Measurements from ENCODE around the gene MMD.
"Not testable (repeated sequence)": the region's sequence is repeated elsewhere in the genome, so short reads cannot be mapped to it uniquely, and the experiment has no call there.

Gene MMD

DNA sequence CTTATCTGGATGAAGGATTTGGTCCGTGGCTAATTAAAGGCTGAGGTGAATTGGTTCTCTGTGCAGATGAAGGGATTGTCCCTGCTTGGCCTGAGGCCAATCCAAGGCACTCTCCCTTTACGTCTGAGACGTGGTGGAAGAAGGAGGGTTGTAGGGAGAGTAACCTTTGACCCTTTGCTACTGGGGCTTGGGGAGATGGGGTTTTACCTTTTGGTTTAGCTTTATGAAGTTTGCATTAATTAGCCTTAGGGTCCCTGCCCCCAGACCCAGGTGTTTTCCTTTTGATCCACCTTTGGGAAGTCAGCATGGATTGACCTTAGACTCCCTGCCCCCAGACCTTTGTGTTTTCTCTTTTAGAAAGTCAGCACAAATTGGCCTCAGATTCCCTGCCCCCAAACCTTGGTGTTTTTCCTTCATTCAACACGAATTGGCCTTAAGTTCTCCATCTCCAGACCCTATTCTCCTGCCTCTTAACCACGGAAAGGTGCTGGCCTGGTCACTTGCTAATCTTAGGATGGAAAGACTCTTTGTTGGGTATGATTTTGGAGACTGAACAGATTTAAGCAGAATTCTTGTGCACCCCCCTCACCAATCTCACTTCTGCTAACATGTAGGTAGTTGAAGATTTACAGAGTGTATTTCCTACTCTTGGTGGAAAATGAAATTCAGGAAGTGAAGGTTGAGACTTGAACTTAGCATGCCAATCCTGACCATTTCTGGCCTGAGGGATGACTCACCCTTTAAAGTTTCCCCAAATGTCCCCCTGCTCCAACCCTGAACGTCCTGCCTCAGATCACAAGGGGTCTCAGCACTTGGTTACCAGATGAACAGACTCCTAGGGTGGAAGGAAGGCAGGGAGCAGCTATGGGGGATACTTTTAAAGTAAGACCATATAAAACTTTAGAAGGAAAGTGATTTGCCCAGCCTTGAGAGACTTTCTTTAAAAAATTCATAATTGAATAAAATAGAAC is 23.1 kb upstream of the MMD start:
- no peak for DNase-seq (ENCODE audit: low read depth in 4 of 4, low spot score in 1 of 4)

DNA sequence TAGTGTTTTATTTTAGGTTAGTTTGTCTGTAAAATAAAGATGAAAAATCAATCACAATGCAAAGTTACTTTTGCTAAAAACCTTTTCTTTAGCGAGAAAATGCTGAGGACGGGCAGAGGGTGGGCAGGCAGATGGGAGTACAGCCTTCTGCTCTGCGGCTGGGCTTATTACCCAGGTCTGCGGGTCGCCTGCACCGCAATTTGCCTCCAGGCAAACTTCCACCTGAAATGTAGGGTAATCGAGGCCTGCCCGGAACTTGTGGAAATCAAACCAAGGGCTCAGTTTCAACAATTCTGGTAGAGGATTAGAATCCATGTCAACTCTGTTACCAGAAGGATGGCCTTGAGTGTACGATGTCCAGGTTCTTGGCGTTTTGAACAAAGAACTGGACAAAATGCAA is 22.3 kb upstream of the MMD start:
- DNase-seq (ENCODE audit: low read depth in 4 of 4, low spot score in 1 of 4): no peak

DNA sequence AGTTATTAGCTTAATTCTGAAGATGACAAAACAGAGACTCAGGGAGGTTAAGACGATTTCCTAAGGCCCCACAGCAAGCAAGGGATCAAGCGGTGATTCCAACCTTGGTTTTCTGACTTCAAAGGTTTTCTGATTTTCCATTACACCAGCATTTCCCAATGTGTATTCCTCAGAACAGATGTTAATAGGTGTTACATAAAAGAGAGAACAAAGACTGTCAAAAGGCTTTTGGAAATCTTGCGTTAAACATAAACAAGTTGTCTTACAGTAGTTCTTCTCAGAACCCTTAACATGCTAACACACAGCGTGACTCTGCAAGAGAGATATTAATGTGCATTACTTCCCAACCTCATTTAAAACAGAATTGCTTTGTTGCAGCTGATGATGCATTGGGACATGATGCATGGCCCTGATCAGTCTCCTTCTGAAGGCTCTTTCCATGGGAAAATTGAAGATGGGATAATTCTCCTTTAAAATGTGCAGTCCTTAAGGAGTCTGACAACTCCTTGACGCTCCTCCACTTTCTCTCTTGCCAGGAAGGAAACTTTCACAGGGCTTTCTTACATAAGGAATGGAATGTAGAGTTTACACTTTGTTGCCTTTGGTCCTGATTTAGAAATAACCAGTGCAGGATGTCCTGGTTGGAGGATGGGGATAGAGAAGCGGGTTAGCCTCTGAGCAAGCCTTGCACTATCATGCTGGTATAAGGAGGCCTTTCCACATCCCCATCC is 21.5 kb upstream of the MMD start:
- no peak for DNase-seq (ENCODE audit: low read depth in 4 of 4, low spot score in 1 of 4)

DNA sequence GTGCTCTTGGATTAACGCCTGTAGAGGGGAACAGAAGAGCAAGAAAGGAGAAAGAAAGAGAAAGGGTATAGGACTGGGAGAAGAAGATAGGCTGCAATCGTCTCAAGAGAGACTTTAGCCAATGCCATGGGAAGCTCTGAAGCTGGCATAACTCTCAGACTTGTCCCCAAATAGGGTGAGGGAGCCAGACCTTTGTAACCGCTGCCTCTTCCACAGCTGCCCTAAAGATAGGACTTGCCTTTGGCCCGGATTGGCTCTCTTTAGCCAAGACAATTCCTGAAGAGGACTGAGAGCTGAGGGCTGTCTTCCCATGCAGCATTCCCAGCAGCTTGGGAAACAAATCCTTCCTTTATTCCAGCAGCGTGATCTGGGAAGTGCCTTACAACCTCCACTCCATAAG is 20.8 kb upstream of the MMD start:
- DNase-seq (ENCODE audit: low read depth in 4 of 4, low spot score in 1 of 4): no peak

DNA sequence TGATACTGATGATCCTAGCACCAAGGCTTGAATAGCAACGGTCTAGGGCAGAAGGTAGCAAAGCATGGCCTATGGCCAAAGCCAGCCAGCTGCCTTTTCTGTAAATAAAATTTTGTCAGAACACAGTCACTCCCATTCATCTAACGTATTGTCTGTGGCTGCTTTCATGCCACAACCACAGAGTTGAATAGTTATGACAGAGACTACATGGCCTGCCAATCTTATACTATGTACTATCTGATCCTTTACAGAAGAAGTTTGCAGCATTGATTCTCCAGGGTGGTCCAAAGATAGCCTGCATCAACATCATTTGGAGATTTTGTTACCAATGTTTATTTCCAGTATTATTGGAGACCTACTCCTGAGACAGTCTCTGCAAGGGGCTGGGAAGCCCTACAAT is 19.9 kb upstream of the MMD start:
- no peak for DNase-seq (ENCODE audit: low read depth in 4 of 4, low spot score in 1 of 4)

DNA sequence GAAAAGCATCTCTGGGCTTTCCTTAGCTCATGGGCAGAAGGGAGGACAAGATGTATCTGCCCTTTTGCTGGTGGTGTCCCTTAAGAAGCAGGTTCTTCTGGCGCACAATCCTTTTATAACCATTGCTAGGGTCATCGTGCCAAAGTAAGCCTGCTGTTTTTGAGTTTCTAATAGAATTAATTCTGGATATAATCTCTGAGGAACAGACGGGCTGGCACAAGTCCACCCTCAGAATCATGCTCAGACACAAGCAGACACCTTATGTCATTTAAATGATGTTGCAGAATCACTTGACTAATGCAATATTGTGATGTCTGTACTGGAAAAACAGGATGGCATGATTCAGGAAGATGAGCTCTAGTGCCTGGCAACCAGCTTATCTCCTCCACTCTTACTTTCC is 18.8 kb upstream of the MMD start:
- no peak for DNase-seq (ENCODE audit: low read depth in 4 of 4, low spot score in 1 of 4)

DNA sequence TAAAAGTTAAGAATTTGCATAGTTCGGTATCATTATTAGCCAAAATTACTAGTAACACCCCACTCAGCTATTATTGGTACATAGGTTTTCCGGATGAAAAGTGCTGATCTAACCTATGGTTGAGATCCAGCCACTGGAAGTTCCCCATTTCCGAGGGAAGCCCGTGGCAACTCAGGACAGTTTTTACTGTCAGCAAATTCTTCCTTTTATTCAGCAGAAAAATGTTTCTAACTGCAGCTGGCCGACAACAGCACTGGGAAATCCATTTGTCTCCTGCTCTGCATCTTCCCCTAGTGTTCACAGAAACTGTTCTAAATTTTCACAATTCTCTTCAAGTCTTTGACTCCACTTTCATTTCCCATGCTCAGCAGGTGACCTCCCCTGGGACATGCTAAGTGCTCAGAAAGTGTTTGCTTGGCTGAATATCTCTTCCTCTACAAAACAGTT is 15.5 kb upstream of the MMD start:
- DNase-seq (ENCODE audit: low read depth in 4 of 4, low spot score in 1 of 4): no peak

DNA sequence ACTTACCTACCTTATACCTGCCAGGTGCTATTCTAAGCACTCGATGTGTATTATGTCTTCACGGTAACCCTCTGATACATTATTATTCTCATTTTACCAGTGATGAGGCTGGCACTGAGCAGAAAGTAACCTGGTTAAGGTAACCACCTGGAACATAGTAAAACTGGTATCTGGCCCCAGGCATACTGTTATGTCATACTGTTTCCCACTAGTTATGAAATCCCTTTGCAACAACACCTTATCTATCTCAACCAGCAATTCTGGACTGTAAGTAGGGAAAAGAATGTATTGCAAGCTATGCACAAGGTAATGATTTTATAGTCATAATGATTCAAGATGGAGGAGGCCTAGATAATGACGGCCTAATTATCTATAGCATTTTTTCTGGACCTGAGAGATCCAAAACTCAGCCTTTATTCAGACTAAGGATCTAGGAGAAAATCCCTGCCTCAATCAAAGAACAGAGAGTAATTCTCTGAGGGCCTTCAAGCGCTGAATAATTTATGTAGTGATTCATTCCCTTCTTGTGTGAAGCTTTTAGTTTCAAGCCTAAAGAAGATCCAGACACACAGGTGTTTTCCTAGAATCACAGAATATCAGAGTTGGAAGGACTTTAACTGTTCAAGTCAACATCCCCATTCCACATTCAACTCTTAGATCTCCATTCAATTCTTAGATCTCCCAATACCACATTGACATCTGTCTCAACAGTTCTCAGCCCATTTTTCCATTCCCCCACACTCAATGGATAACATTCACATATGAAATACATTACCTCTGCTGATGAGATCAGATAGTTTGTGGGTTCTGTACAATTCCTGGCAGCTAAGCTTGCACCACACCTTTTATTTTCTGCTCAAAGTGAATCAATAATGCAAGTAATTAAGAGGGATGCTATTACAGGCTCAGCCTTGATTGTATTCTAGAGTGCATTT is 14.9 kb upstream of the MMD start:
- no peak for DNase-seq (ENCODE audit: low read depth in 4 of 4, low spot score in 1 of 4)

DNA sequence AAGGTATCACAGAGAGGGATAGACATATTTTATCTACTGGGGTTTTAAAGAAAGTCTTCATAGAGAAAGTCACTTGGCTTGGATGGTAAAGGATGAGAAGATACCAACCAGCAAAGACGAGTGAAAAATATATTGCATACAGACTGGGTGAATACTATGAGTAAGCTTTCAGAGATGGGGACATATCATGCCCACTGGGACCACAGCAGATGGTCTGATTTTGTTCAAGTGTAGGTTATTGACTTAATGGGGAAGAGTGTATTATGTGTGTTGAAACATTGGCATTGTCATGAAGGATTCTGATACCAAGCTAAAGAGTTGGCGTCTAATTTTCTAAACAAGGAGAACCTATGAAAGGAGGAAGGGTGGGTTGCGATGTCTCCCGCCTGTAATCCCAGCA is 13.8 kb upstream of the MMD start:
- DNase-seq (ENCODE audit: low read depth in 4 of 4, low spot score in 1 of 4): no peak

DNA sequence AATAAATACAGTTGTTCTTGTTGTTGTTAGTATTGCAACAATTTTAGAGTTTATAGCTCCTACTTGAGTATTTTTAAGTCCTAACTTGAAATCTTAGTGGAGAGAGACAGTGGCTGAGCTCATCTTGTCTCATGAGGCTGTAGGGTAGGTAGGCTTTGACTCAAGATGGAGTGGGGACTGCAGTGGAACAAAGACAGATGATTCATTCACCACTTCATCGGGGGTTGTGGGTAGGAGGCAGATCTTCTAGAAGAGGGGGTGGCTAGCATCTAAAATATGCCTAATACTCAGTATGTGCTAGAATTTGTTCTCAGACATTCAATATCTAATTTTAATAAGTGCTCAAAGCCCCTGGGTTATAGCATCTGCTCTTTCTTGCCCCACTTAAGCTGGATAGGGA is 13.1 kb upstream of the MMD start:
- no peak for DNase-seq (ENCODE audit: low read depth in 4 of 4, low spot score in 1 of 4)

DNA sequence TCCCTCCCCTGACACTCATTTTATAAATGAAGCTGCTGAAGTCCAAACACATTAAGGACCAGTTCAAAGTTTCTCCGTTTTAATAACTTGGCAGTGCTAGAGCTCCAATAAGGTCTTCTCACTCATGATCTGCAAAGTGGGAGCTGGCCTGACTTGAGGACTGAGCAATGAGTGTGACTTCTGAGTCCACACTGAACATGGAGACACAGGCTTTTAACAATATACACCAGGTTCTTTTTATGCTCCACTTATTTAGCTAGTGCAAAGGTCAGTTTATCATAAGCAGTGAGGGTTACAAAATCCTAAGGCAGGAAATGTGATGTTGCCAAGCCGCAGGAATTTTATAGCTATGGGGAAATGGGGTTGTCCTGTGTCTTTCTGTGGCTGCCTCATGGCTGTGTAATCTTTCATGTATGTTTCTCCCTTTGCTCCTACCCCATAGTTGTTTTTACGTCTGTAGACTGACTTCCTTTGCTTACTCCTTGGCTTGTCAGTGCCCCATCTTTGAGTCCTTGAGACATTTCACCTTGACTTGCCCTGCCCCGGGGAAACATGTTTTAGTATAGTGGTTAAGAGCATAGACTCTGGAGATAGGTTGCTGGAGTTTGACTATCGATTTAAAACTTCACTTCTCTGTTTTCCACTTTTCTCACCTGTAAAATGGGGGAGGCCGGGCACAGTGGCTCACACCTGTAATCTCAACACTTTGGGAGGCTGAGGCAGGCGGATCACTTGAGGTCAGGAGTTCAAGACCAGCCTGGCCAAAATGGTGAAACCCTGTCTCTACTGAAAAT is 12.2 kb upstream of the MMD start:
- no peak for DNase-seq (ENCODE audit: low read depth in 4 of 4, low spot score in 1 of 4)

DNA sequence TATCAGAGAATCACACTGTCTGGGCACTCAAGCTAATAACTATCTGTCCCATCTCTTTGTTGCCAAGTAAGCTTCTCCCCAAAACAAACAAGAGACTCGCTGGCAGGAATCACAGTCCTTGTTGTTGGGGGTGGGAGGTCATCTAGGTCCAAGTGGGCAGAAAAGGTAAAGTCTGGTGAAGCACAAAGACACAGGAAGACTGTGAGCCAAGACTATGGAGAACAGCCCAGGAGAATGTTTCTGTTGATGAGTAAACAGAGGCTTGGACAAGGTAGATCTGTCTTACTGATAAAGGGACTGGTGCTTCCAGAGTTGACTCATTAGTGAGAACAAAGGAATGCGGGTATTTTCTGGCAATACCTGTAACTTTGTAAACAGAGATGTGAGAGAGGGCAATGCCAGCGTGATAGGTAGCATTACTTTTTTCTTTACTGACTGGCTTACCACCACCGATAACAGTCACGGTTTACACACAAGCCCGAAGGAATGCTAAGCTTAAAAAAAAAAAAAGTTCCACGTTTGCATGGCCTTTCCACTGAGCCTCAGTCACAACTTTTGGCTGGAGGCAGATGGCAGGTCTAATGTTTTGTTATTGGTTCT is 11.5 kb upstream of the MMD start:
- DNase-seq (ENCODE audit: low read depth in 4 of 4, low spot score in 1 of 4): no peak

DNA sequence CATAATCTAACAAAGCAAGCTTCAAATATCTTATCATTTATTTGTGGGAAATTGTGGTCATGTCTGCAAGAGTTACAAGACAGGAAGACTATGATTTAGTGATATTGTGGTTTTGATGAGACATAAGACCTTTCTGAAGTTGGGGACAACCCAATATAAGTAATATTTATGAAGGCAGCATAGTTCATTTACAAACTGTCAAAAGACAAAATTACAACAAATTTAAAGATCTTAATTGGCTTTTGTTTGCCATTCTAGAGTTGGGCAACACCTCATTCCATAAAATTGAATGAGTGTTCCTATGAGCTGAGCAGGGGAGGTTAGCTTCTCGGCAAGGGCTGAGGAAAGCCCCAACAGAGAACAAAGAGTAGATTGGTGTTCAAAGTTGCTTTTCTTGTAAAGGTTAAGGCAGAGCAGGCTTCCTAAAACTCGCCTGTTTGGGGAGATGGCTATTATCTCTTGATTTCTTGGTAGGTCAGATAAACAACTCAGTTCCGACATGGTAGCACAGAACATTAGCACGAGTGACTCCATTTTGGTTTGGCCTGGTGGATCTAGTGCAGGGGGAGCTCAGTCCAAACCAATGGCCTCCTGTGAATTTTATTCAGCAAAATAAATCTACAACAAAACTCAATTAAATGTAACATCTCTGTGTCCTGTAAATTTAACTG is 10.9 kb upstream of the MMD start:
- no peak for DNase-seq (ENCODE audit: low read depth in 4 of 4, low spot score in 1 of 4)

DNA sequence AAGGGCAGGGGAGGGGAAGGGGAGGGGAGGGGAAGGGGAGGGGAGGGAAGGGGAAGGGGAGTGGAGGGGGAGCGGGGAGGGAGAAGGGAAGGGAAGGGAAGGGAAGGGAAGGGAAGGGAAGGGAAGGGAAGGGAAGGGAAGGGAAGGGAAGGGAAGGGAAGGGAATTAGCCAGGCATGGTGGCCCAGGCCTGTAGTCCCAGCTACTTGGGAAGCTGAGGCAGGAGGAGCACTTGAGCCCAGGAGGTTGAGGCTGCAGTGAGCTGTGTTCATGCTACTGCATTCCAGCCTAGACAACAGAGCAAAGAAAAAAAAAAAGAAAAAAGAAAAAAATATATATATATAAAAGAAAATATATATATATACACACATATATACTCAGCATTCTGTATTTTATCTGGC is 10.3 kb upstream of the MMD start:
- not testable (repeated sequence) for DNase-seq (ENCODE audit: low read depth in 4 of 4, low spot score in 1 of 4)

DNA sequence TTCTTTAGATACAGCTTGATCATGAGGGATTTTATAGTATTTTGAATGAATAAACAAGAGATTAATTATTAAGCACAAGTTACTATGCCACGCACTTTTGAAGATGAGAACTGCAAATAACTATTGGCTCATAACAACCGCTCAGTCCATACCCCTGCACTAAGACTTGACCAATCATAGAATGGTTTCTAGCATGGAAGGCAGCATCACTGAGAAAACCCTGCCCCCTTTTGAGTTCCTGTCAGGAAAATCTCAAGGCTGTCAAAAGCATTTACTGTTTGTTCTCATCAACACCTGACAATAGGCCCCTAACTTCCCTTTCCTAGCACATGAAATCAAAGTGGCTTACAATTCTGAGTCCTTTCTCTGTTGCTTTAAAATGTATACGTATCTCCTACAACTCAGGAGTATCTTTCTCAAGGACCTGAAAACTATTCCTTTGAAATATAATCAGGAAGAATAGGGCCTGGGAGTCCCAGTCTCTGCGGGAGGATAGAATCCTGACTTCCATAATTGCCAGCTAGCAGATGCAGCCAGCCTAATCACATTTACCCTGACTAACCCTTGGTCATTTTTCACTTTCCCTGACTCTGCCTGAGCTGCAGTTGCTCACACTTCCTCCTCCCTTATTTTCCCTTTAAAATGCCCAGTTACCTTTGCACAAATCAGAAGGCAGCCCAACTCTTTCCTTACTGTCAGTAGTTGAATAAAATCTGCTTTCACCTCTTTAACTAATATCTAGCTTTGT is 9.1 kb upstream of the MMD start:
- DNase-seq (ENCODE audit: low read depth in 4 of 4, low spot score in 1 of 4): no peak

DNA sequence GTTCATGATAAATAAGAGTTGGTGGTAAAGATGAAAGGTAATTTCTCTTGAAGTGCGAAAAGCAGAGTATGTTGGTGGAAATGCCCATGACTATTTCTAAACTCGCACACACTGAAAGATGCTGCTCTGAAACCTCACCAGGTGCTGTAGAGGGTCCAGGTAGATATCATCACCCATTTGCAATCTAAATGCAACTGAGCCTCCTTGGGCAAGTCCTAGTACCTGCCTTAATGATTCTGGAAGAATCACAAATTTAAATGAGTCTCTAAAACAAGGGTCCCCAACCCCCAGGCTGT is 5.9 kb upstream of the MMD start:
- DNase-seq (ENCODE audit: low read depth in 4 of 4, low spot score in 1 of 4): no peak

DNA sequence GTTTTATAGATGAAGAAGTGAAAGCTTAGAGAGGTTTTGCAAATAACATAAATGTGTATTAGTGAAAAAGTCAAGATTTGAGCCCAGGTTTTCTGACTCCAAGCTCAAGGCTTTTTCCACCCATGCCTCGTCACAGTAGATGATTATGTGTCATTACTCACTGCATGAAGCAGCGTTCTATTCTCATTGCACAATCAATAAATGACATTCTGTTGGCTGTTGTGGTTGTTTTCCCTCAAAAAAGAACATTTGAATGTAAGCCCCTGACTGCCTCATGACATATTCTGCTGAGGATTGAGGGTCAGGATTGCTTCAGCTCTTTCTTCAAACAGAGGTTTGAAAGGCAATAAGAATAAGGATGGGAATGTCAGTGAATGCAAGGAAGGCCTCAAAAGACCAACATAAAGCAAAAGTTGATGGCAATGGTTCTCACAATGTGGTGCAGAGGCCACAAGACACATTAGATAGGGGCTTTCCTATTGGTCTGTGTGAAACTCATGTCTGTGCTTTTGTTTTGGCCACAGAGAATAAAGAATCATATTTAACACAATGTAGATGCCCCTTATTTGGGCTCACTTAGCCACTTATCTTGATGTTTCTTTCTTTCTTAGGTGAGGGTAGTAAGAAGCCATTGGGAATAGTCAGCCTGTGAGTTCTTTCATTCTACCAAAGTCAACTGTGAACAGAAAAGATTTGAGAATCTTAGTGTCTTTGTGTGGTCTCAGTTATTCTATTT is 5.4 kb upstream of the MMD start:
- no peak for DNase-seq (ENCODE audit: low read depth in 4 of 4, low spot score in 1 of 4)

DNA sequence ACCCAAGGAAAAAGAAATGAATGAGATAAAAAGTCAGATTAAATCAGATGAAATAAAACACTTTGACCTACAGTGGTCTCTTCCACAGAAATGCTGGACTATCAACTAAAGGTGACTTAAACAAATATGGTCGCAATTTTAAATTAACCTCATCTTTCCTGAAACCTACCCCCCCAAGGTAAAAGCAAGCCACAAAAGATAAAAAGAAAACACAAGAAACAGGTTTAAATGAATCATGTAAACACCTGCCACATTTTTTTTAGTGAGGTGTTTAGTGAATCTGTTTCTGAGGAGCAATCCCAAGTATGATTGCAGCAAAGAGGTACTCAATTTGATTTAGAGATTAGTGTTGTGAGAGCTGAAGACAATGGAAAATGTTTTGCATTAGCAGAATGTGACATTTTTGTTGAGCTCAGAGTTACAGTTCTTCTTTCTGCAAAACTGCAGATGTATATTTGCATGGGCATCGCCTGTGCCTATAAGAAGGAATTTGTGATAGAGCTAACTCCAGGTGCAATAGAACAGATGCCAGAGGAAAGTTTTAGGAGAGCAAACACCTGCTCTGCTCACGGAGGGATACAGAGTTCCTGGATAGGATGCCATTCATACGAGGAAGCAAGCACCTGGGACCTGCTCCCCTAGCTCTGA is 3.4 kb upstream of the MMD start:
- no peak for DNase-seq (ENCODE audit: low read depth in 4 of 4, low spot score in 1 of 4)

Measured in stimulated activated CD4-positive, alpha-beta T cell treated with anti-CD3 and anti-CD28 coated beads, Interleukin-1b, Interleukin-23, amount 100 ng/mL, for 24 hours (primary cell).